K562 (cell line): Measurements from ENCODE around the gene FANCD2. TPM values are rescaled to one million over a fixed set of nuclear protein-coding genes. Genes with fewer than 3 reads are reported as not detected.
A peak's percentile ranks its signal among the peaks of the same experiment; 100 is the strongest.

Source experiments
- HDAC6 ChIP-seq: IDR thresholded peaks from 2 replicates; pipeline ENCODE4 v1.6.1; 2012; ENCODE audit warnings: low read depth, mild to moderate bottlenecking, control low read depth, inconsistent platforms, low read length, moderate library complexity
- HINFP ChIP-seq: fragments of 450-650 bp; conservative IDR thresholded peaks from 2 replicates; pipeline ENCODE4 v1.6.1; 2016; ENCODE audit warnings: missing genetic modification characterization, low read depth, mild to moderate bottlenecking, control low read depth, missing compliant biosample characterization
- HMGN3 ChIP-seq: IDR thresholded peaks from 2 replicates; pipeline ENCODE4 v1.6.1; 2011; ENCODE audit warnings: borderline replicate concordance, low read depth, mild to moderate bottlenecking, mixed read lengths, low read length; ENCODE audit not compliant: insufficient read length; ENCODE audit errors: extremely low read depth
- HNRNPH1 ChIP-seq: fragments of 200-400 bp; formaldehyde crosslinking; optimal IDR thresholded peaks from 2 replicates; pipeline ENCODE3; 2017; ENCODE audit warnings: low read depth, mild to moderate bottlenecking, low read length, moderate library complexity
- PTRF ChIP-seq: fragments of 450-650 bp; IDR thresholded peaks from 2 replicates; pipeline ENCODE4 v1.6.1; 2016; ENCODE audit warnings: mild to moderate bottlenecking, missing genetic modification characterization, missing compliant biosample characterization
- ZNF586 ChIP-seq: fragments of 450-650 bp; formaldehyde crosslinking; conservative IDR thresholded peaks from 2 replicates; pipeline ENCODE4 v1.4.0; 2020; ENCODE audit warnings: mild to moderate bottlenecking, moderate library complexity
- polyA plus RNA-seq, 8 experiments: library from polyadenylated mRNA; depleted of rRNA in 4 of 8; stranded (reverse) in 5 of 8; unstranded in 3 of 8; fragments of >200 nt; fragmentation: Nextera tagmentation in 2 of 8; fragmentation: Illumina TruSeq in 1 of 8; extraction: Ambion mirVana in 2 of 8; extraction: Trizol in 1 of 8; gene quantifications; 2 replicates each; pipeline versions ENCODE4 v1.2.1 to v1.2.3, GENCODE V29; 2011 to 2014; ENCODE audit warnings: inconsistent platforms in 1 of 8, missing spikeins in 1 of 8
- total RNA-seq, 7 experiments: library from RNA; depleted of rRNA in 6 of 7; stranded (reverse); fragments of >200 nt in 6 of 7; fragmentation: Illumina TruSeq in 2 of 7; extraction: Trizol in 2 of 7; gene quantifications; 2 replicates each; pipeline versions ENCODE4 v1.2.1 to v1.2.3, GENCODE V29; 2011 to 2021; ENCODE audit warnings: low replicate concordance in 1 of 7
- TF ChIP-seq, protein P1 (sequence below), 2 experiments: fragments of 450-650 bp; IDR thresholded peaks; 2 replicates each; pipeline ENCODE4 v1.6.1; 2016; ENCODE audit warnings: mild to moderate bottlenecking in 2 of 2, borderline replicate concordance in 1 of 2, low read depth in 1 of 2, moderate library complexity in 1 of 2
- TF ChIP-seq, protein P2 (sequence below): fragments of 450-650 bp; IDR thresholded peaks from one replicate; pipeline ENCODE4 v1.6.1; 2018; ENCODE audit warnings: mild to moderate bottlenecking, moderate library complexity; ENCODE audit not compliant: partially characterized antibody
- TF ChIP-seq, protein P3 (sequence below): sonication (generic); formaldehyde crosslinking; IDR thresholded peaks from 2 replicates; pipeline ENCODE4 v1.8.1; 2023; ENCODE audit warnings: mild to moderate bottlenecking, missing genetic modification reagents

FANCD2 gene
- total and polyA plus RNA-seq, 9 of the 15 experiments (the other 6 are each of a cell fraction or from before 2014, with no cell fraction given): 59.4 to 137 (median 96.1) TPM

- TF ChIP-seq HMGN3 (peak; percentile 74), HDAC6 (no peak), HNRNPH1 (no peak), PTRF (tag) (no peak), ZNF586 (CRISPR knock-in tag) (no peak), HINFP (peak; percentile 47; the same call in 1 of the 2 replicates)
- TF ChIP-seq, protein P1, sequence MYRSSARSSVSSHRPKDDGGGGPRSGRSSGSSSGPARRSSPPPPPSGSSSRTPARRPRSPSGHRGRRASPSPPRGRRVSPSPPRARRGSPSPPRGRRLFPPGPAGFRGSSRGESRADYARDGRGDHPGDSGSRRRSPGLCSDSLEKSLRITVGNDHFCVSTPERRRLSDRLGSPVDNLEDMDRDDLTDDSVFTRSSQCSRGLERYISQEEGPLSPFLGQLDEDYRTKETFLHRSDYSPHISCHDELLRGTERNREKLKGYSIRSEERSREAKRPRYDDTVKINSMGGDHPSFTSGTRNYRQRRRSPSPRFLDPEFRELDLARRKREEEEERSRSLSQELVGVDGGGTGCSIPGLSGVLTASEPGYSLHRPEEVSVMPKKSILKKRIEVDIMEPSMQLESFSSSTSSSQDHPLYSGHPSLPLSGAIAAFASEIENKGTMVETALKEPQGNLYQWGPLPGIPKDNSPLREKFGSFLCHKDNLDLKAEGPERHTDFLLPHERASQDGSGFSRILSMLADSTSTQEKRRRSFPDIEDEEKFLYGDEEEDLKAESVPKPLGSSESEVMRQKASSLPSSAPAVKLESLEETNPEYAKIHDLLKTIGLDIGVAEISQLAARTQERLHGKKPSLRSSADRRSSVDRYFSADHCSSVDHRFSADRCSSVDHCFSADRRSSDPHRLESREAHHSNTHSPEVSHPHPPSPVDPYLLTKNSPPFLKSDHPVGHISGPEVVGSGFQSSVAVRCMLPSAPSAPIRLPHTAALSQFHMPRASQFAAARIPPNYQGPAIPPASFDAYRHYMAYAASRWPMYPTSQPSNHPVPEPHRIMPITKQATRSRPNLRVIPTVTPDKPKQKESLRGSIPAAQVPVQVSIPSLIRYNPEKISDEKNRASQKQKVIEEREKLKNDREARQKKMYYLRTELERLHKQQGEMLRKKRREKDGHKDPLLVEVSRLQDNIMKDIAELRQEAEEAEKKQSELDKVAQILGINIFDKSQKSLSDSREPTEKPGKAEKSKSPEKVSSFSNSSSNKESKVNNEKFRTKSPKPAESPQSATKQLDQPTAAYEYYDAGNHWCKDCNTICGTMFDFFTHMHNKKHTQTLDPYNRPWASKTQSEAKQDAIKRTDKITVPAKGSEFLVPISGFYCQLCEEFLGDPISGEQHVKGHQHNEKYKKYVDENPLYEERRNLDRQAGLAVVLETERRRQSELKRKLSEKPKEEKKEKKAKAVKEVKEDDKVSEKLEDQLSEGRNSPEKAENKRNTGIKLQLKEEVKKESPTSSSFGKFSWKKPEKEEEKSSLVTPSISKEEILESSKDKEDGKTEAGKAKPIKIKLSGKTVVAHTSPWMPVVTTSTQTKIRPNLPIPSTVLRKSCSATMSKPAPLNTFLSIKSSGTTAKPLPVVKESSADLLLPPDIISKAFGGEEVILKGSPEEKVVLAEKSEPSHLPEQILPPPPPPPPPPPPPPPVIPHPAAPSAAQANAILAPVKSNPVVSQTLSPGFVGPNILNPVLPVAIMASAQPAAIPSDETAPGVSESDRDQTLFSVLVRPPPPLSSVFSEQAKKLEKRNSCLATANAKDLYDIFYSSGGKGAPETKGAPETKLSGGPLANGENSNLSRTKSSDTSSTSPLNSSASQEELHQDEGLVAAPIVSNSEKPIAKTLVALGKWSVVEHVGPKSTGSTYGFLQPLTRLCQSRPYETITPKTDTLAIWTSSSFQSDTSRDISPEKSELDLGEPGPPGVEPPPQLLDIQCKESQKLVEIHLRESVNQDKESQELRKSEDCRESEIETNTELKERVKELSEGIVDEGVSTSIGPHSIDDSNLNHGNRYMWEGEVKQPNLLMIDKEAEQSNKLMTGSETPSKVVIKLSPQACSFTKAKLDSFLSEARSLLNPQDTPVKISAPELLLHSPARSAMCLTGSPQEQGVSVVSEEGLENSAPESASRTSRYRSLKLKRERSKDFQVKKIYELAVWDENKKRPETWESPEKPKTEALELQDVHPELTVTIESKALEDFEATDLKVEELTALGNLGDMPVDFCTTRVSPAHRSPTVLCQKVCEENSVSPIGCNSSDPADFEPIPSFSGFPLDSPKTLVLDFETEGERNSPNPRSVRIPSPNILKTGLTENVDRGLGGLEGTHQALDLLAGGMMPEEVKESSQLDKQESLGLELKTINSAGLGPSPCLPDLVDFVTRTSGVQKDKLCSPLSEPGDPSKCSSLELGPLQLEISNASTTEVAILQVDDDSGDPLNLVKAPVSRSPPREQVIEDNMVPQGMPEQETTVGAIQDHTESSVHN (IDR thresholded peaks at IDR 0.05; ENCODE audit: borderline replicate concordance in 1 of 2, low read depth in 1 of 2): no peak; a peak in 1 of 4 replicates
- TF ChIP-seq, protein P2, sequence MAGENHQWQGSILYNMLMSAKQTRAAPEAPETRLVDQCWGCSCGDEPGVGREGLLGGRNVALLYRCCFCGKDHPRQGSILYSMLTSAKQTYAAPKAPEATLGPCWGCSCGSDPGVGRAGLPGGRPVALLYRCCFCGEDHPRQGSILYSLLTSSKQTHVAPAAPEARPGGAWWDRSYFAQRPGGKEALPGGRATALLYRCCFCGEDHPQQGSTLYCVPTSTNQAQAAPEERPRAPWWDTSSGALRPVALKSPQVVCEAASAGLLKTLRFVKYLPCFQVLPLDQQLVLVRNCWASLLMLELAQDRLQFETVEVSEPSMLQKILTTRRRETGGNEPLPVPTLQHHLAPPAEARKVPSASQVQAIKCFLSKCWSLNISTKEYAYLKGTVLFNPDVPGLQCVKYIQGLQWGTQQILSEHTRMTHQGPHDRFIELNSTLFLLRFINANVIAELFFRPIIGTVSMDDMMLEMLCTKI: no peak
- TF ChIP-seq, protein P3, sequence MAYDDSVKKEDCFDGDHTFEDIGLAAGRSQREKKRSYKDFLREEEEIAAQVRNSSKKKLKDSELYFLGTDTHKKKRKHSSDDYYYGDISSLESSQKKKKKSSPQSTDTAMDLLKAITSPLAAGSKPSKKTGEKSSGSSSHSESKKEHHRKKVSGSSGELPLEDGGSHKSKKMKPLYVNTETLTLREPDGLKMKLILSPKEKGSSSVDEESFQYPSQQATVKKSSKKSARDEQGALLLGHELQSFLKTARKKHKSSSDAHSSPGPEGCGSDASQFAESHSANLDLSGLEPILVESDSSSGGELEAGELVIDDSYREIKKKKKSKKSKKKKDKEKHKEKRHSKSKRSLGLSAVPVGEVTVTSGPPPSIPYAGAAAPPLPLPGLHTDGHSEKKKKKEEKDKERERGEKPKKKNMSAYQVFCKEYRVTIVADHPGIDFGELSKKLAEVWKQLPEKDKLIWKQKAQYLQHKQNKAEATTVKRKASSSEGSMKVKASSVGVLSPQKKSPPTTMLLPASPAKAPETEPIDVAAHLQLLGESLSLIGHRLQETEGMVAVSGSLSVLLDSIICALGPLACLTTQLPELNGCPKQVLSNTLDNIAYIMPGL (CRISPR knock-in tag): peak; percentile 91
Observed at GRCh38 chr3:10026084-10026890, at the start of gene FANCD2 (continued).
